SK-N-SH (cell line): ENCODE data around the gene MBNL1.

Experiments used
- EP300 ChIP-seq, 2 experiments: IDR thresholded peaks; 2 replicates each; pipeline versions ENCODE4 v1.4.0 to v1.6.1; 2012; ENCODE audit warnings: borderline replicate concordance in 1 of 2, low read depth in 1 of 2, low read length in 1 of 2
- MXI1 ChIP-seq: IDR thresholded peaks from 2 replicates; pipeline ENCODE4 v1.6.1; 2012; ENCODE audit warnings: mild to moderate bottlenecking, low read depth, low read length, improper control_type of control experiment
- RXRA ChIP-seq: IDR thresholded peaks from 2 replicates; pipeline ENCODE4 v1.4.0; 2012; ENCODE audit warnings: low read depth, mild to moderate bottlenecking, borderline replicate concordance
- SMC3 ChIP-seq: IDR thresholded peaks from 2 replicates; pipeline ENCODE4 v1.6.1; 2012; ENCODE audit warnings: low read depth, low read length, improper control_type of control experiment
- TF ChIP-seq, protein P1 (sequence below): fragments of 200-600 bp; sonication (generic); IDR thresholded peaks from 2 replicates; pipeline ENCODE4 v1.6.1; 2017; ENCODE audit warnings: antibody characterized with exemption, mild to moderate bottlenecking, moderate library complexity

DNA sequence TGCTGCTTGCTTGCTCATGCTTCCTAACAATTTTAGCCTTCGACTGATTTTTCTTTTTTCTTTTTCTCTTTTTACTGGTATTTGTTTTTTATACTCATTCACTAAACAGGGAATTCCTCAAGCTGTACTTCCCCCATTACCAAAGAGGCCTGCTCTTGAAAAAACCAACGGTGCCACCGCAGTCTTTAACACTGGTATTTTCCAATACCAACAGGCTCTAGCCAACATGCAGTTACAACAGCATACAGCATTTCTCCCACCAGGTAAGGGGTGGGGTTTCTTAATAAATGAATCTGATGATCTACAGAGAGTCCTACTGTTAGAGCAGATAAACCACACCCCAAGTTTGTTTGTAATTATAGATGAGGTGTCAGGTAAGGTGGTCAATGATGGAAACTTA lies 178.8 kb downstream of the MBNL1 start:
- TF ChIP-seq RXRA (no peak), EP300 (IDR thresholded peaks at IDR 0.05; ENCODE audit: borderline replicate concordance in 1 of 2, low read depth in 1 of 2, low read length in 1 of 2) (no peak), SMC3 (no peak), MXI1 (no peak)
- TF ChIP-seq, protein P1, sequence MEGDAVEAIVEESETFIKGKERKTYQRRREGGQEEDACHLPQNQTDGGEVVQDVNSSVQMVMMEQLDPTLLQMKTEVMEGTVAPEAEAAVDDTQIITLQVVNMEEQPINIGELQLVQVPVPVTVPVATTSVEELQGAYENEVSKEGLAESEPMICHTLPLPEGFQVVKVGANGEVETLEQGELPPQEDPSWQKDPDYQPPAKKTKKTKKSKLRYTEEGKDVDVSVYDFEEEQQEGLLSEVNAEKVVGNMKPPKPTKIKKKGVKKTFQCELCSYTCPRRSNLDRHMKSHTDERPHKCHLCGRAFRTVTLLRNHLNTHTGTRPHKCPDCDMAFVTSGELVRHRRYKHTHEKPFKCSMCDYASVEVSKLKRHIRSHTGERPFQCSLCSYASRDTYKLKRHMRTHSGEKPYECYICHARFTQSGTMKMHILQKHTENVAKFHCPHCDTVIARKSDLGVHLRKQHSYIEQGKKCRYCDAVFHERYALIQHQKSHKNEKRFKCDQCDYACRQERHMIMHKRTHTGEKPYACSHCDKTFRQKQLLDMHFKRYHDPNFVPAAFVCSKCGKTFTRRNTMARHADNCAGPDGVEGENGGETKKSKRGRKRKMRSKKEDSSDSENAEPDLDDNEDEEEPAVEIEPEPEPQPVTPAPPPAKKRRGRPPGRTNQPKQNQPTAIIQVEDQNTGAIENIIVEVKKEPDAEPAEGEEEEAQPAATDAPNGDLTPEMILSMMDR, result no peak
